OCI-LY3 (cell line): ENCODE results near the gene TBXAS1.

ENCODE experiments used
- H2AFZ ChIP-seq: fragments of 200-600, 300-600 bp; shearing (Covaris generic); 2 replicates; pipeline ENCODE4 v1.6.0; 2014; ENCODE audit warnings: antibody characterized with exemption, low read depth, low read length
- H3K27ac ChIP-seq: fragments of 200-600, 300-600 bp; sonication (generic); 2 replicates; pipeline ENCODE4 v1.5.1; 2014; ENCODE audit warnings: mild to moderate bottlenecking, low read length, moderate library complexity, mixed read lengths
- H3K27me3 ChIP-seq: fragments of 200-600, 300-600 bp; sonication (generic); 2 replicates; pipeline ENCODE4 v1.6.1; 2014; ENCODE audit warnings: low read depth, low read length, mixed read lengths
- H3K36me3 ChIP-seq: fragments of 200-600, 300-600 bp; sonication (generic); replicated peaks from 2 replicates; pipeline ENCODE3; 2014; ENCODE audit warnings: low read depth, low read length, mixed read lengths
- H3K4me1 ChIP-seq: fragments of 300-600, 200-600 bp; sonication (generic); 2 replicates; pipeline ENCODE4 v1.6.1; 2014; ENCODE audit warnings: low read length, mixed read lengths
- H3K4me2 ChIP-seq: fragments of 200-600, 300-600 bp; sonication (generic); 2 replicates; pipeline ENCODE4 v1.6.1; 2014; ENCODE audit warnings: low read length, mixed read lengths
- H3K4me3 ChIP-seq: fragments of 300-600, 200-600 bp; sonication (generic); 2 replicates; pipeline ENCODE4 v1.5.1; 2014; ENCODE audit warnings: antibody characterized with exemption, mild to moderate bottlenecking, low read length, moderate library complexity
- H3K79me2 ChIP-seq: fragments of 300-600, 200-600 bp; shearing (Covaris generic); 2 replicates; pipeline ENCODE4 v1.6.1; 2014; ENCODE audit warnings: mild to moderate bottlenecking, low read length, mixed read lengths
- H3K9ac ChIP-seq: fragments of 300-600, 200-600 bp; shearing (Covaris generic); 2 replicates; pipeline ENCODE4 v1.6.0; 2014; ENCODE audit warnings: mild to moderate bottlenecking, low read length, moderate library complexity
- H3K9me3 ChIP-seq: fragments of 200-600, 300-600 bp; shearing (Covaris generic); 2 replicates; pipeline ENCODE4 v1.6.1; 2014; ENCODE audit warnings: low read length, mixed read lengths; ENCODE audit not compliant: insufficient read depth
- H4K20me1 ChIP-seq: fragments of 200-600, 300-600 bp; sonication (generic); 2 replicates; pipeline ENCODE4 v1.6.1; 2016; ENCODE audit warnings: low read length, mixed read lengths; ENCODE audit not compliant: insufficient read depth
- EZH2phosphoT487 ChIP-seq: fragments of 200-600 bp; shearing (Covaris generic); IDR thresholded peaks from 2 replicates; pipeline ENCODE4 v1.6.1; 2018; ENCODE audit warnings: antibody characterized with exemption, mixed run types, low read depth
- TF ChIP-seq, protein P1 (sequence below): fragments of 200-600, 300-600 bp; sonication (generic); IDR thresholded peaks from 2 replicates; pipeline ENCODE4 v1.5.1; 2014; ENCODE audit warnings: antibody characterized with exemption, low read length, low read depth

TBXAS1 gene

DNA sequence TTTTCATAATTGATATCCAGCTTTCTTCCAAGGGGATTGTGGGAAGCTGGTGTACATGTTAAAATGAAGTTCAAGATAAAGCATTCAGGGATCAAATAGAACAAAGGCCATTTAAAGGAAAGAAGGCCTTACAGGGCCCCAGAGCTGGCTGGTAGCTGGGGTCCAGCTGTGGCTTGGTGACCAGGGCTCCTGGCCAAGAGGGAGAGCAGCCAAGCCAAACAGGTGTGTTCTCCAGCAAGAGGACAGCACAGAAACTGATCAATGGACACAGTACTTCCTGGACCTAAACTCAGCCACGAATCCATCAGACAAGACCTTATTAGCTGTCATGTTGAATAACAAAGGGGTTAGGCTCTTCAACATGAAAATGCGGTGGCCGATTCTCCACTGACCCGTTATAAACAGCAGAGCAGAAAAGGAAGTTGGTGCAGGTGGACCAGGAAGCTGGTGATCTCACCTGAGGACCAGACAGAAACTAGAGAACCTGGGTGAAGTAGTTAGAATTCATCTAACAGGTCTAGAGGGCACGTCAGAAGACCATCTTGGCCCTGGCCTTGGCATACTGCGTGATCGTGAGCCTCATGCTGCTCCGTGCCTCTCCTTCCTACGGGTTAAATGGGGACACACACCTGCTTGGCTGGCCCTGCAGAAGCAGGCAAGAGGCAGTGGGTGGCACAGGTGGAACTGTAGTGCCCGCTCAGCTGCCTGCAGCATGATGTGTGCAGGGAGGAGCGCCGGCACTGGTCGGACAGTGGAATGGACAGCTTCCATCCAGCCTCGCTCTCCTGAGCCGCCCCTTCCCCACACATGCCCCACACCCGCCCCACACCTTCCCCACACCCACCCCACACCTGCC is 179.9 kb downstream of the TBXAS1 start:
- H3K9ac ChIP-seq = no peak overlapping the region
- no peak overlapping the region for H3K4me3 ChIP-seq
- H3K4me2 ChIP-seq = no peak overlapping the region
- H3K36me3 ChIP-seq = no peaks in the 10 kb centered on the region
- TF ChIP-seq, protein P1, sequence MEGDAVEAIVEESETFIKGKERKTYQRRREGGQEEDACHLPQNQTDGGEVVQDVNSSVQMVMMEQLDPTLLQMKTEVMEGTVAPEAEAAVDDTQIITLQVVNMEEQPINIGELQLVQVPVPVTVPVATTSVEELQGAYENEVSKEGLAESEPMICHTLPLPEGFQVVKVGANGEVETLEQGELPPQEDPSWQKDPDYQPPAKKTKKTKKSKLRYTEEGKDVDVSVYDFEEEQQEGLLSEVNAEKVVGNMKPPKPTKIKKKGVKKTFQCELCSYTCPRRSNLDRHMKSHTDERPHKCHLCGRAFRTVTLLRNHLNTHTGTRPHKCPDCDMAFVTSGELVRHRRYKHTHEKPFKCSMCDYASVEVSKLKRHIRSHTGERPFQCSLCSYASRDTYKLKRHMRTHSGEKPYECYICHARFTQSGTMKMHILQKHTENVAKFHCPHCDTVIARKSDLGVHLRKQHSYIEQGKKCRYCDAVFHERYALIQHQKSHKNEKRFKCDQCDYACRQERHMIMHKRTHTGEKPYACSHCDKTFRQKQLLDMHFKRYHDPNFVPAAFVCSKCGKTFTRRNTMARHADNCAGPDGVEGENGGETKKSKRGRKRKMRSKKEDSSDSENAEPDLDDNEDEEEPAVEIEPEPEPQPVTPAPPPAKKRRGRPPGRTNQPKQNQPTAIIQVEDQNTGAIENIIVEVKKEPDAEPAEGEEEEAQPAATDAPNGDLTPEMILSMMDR = no peak
- TF ChIP-seq EZH2phosphoT487 = no peak
- H3K9me3 ChIP-seq = no peaks in the 10 kb centered on the region
- no peaks in the 10 kb centered on the region for H3K79me2 ChIP-seq
- H3K27ac ChIP-seq = no peak overlapping the region
- H3K4me1 ChIP-seq = no peaks in the 10 kb centered on the region
- no peak overlapping the region for H2AFZ ChIP-seq
- no peaks in the 10 kb centered on the region for H4K20me1 ChIP-seq
- H3K27me3 ChIP-seq = peaks cover 30% of the 10 kb centered on the region

DNA sequence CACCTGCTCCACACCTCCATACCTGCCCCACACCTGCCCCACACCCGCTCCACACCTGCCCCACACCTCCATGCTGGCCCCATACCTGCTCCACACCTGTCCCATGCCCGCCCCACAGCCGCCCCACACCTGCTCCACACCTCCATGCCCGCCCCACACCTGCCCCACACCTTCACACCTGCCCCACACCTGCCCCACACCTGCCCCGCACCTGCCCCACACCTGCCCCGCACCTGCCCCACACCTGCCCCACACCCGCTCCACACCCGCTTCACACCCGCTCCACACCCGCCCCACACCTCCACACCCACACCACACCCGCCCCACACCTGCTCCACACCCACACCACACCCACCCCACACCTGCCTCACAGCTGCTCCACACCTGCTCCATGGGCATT is 180.7 kb downstream of the TBXAS1 start:
- Histone ChIP-seq H3K27me3 (peaks cover 33% of the 10 kb centered on the region), H2AFZ (no peak overlapping the region), H3K27ac (no peak overlapping the region), H3K79me2 (no peaks in the 10 kb centered on the region), H3K36me3 (no peaks in the 10 kb centered on the region), H3K4me2 (no peak overlapping the region), H3K4me1 (no peaks in the 10 kb centered on the region), H3K9ac (no peak overlapping the region), H4K20me1 (no peaks in the 10 kb centered on the region), H3K4me3 (no peak overlapping the region), H3K9me3 (no peaks in the 10 kb centered on the region)
- TF ChIP-seq EZH2phosphoT487 = no peak
- TF ChIP-seq, protein P1 = no peak

GRCh38 chr7:140010194-140010895 is 181.3 kb downstream of the TBXAS1 start:
- H3K4me3 ChIP-seq = no peak overlapping the region
- no peaks in the 10 kb centered on the region for H3K9me3 ChIP-seq
- H2AFZ ChIP-seq = no peak overlapping the region
- no peaks in the 10 kb centered on the region for H3K79me2 ChIP-seq
- H3K4me1 ChIP-seq = no peaks in the 10 kb centered on the region
- TF ChIP-seq EZH2phosphoT487 = no peak
- TF ChIP-seq, protein P1 = no peak
- no peak overlapping the region for H3K27ac ChIP-seq
- H3K9ac ChIP-seq = no peak overlapping the region
- peaks cover 35% of the 10 kb centered on the region for H3K27me3 ChIP-seq
- no peak overlapping the region for H3K4me2 ChIP-seq
- no peaks in the 10 kb centered on the region for H4K20me1 ChIP-seq
- H3K36me3 ChIP-seq = no peaks in the 10 kb centered on the region

GRCh38 chr7:140013676-140014075 is 184.6 kb downstream of the TBXAS1 start:
- no peaks in the 10 kb centered on the region for H4K20me1 ChIP-seq
- H3K27me3 ChIP-seq = peaks cover 39% of the 10 kb centered on the region
- H3K79me2 ChIP-seq = no peaks in the 10 kb centered on the region
- no peak overlapping the region for H3K4me2 ChIP-seq
- no peak overlapping the region for H3K9ac ChIP-seq
- H3K36me3 ChIP-seq = no peaks in the 10 kb centered on the region
- no peak overlapping the region for H2AFZ ChIP-seq
- no peaks in the 10 kb centered on the region for H3K4me1 ChIP-seq
- no peaks in the 10 kb centered on the region for H3K9me3 ChIP-seq
- TF ChIP-seq, protein P1 = no peak
- no peak for TF ChIP-seq EZH2phosphoT487
- no peak overlapping the region for H3K27ac ChIP-seq
- no peak overlapping the region for H3K4me3 ChIP-seq
